GM19452 (cell line): Measurements from ENCODE around the gene ZNF92.
"Not testable (repeated sequence)": the region's sequence is repeated elsewhere in the genome, so short reads cannot be mapped to it uniquely, and the experiment has no call there.

Experiments used
- ATAC-seq: cut with Tn5 transposase; IDR thresholded peaks from one replicate; pipeline ENCODE4 v1.9.1; 2021; ENCODE audit not compliant: unreplicated experiment

Gene ZNF92

DNA sequence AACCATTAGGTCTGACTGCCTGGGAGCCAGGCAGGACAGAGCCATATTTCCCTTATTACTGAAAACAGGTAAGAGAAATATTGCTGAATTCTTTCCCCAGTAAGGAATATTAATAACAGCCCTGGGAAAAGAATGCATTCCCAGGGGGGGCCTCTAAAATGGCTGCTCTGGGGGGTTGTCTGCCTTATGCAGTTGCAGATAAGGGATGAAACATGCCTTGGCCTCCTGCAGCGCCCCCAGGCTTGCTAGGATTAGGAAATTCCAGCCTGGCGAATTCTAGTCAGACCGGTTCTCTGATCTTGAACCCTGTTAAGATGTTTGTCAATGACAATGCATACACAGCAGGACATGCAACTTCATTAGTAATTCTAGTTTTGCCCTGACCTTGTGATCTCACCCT, 49.6 kb downstream of the ZNF92 start:
- not testable (repeated sequence) for ATAC-seq

DNA sequence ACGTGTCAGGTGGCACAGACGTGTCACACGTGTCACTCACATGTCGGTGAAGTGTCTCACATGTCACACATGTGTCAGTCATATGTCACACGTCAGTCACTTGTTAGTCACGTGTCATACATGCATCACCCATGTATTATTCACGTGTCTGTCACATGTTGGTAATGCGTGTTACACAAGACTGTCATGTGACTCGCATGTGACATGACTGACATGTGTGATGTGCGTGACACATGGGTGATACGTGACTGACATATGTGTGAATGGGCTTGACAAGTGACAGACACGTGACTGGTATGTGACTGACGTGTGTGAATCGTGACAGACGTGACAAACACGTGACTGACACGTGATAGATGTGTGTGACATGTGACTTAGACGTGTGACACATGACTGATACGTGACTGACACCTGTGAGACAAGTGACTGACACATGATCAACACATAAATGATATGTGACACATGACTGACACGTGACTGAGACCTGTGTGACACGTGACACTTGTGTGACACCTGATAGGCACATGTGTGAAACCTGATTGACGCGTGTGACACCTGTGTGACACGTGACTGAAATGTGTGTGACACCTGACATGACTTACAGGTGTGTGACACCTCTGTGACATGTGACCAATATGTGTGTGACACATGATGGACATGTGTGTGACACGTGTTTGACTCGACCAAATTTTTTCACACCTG, 56.1 kb downstream of the ZNF92 start:
- ATAC-seq: no peak

GRCh38 chr7:65430344-65431186, 56.9 kb downstream of the ZNF92 start:
- ATAC-seq: no peak

- ATAC-seq: no peak
These were observed 60.7 kb downstream of the ZNF92 start for GRCh38 chr7:65434307-65434706.

DNA sequence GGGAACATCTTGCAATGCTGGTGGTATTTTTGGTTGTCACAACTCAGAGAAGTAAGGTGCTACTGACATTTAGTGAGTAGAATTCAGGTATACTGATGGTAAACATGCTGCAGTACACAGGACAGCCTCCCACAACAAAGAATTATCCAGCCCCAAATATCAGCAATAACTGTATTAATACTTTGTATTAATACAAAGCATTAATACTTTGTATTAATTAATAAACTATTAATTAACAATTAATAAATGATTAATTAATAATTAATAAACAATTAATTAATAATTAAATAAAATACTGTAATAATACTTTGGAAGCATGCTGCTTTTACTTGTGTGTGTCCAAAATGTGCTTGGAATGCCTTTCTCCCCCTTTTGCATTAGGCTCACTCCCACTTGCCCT, 62.5 kb downstream of the ZNF92 start:
- no peak for ATAC-seq

DNA sequence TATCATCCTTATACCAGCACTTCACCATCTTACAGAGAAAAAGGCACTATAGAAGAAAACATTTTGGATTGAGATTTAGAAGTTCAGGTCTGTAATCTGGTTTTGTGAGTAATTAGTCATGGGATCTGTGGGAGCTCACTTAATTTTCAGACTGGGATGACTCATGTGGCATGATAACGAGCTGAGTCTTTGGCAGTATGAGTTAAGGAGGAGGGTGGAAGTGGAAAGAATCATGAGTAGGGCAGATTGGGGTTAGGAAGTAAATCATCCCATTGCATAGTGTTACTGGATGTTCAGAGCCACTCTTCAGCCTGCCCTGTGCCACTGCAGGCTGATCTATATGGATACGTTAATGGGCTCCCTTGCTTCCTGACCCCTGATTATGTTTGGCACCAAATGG, 64.9 kb downstream of the ZNF92 start:
- ATAC-seq: no peak

DNA sequence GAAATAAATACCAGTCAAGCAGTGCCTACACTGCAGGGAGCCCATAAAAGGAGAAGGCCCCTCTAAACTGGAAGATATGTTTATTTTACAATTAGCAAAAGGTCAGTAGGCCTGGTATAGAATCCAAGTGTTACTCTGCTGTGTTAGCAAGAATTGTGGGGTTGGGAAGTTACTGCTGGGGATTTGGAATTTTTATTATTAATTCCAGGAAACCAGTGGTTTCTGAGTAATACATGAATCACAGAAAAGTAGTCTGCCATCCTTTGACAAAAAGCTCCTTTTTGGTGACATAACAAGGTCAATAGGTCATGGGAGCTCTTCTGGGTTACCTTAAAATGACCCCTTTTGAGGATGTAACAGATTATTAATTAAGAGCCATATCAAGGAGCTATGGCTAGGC, 67.4 kb downstream of the ZNF92 start:
- ATAC-seq: no peak

GRCh38 chr7:65444205-65444842, 70.7 kb downstream of the ZNF92 start:
- no peak for ATAC-seq

DNA sequence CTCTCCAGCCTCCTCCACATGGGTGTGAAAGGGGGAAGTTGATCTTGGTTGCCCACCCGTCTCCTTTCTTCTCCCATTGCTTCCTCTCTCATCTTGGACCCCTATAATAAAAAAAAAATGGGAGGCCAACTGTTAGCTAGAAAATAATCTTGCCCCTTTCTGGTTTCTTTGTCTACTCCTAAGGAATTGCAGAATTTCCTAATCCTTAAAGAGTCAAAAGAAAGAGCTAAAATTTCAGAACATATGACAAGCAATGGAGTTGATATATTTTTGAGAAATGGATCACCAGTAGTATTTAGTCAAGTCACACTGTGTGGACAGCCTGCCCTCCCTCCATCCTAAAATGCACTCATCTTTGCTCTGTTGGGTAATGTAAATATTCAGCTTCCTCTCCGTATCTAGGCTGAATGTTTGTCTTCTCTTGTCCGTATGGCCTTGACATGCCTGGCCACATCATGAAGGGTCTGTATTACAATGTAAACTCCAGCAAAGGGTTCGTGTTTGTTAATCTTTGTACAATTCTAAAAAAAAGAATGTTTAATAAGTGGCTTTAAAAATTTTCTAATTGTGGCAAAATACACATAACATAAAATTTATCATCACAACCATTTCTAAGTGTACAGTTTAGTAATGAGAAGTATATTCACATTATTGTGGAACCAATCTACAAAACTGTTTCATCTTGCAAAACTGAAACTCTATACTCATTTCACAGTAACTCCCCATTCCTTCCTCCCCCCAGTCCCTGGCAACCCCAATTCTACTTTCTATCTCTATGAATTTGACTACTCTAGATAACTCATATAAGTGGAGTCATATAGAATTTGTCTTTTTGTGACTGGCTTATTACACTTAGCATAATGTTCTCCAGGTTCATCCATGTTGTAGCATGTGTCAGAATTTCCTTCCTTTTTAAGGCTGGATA, 71.5 kb downstream of the ZNF92 start:
- no peak for ATAC-seq

DNA sequence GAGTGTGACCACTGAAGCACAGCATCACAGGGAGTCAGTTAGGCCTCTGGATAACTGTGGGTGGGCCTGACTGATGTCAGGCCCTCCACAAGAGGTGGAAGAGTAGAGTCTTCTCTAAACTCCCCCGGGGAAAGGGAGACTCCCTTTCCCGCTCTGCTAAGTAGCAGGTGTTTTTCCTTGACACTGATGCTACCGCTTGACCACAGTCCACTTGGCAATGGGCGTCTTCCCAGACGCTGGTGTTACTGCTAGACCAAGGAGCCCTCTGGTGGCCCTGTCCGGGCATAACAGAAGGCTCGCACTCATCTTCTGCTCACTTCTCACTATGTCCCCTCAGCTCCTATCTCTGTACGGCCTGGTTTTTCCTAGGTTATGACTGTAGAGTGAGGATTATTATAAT, 73.4 kb downstream of the ZNF92 start:
- ATAC-seq: not testable (repeated sequence)

DNA sequence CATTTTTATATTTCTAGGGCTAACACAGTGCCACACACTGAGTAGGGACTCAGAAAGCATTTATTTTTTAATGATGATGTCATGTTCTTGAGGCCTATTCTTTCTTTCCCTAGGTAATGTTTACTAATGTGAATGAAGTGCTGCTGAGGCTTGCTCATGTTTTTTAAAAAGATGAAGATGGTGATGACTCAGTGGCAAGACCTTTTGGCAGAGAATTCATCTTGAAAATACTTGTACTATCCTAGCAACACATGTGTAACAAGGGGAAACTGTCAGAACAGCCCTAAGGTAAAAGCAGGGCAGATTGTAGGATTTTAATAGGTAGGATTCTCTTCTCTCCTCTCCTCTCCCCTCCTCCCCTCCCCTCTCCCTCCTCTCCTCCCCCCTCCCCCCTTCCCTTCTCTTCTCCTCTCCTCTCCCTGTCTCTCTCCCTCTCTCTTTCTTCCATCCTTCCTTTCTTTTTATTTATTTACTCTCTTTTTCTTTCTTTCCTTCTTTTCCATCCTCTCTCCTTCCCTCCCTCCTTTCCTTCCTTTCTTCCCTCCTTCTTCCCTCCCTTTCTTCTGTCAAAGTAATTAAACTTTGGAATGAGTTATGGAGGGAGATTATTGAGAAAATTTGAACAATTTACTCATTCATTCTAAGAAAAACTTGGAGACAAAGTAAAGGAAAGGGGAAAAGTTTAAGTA, 75.3 kb downstream of the ZNF92 start:
- no peak for ATAC-seq

GRCh38 chr7:65449505-65449852, 75.8 kb downstream of the ZNF92 start:
- no peak for ATAC-seq
